ENCODE results near the gene EEF1G.

DNA sequence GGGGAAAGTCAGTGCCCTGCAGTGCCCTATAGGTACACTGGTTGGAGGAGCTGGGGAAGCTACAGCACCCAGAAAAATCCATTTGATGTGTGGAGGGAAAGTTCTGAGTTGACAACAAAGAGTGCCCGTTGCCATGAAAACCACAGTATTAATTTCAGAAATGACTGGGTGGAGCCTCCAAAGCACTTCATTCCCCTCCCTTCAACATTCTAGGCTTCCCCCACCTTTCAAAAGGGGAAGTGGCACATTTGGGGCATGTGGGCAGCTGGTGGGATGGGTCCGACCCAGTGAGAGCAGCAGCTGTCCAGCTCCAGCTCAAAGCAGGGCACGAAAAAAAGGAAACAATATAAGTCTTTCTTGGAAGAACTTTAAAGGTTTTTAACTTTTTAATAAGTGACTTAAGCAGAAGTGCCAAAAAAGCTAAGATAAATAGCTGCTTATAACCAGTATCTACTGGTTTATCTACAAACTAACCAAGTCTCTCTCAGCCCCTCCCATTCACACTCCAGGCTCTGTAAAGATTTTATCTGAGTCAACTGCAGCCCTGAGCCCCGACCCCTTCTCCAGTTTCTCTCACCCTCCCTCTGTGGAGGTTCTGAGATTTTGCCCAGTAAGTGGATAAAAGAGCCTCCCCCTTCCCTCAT, 18.1 kb downstream of the EEF1G start:
- TF ChIP-seq, protein P1, sequence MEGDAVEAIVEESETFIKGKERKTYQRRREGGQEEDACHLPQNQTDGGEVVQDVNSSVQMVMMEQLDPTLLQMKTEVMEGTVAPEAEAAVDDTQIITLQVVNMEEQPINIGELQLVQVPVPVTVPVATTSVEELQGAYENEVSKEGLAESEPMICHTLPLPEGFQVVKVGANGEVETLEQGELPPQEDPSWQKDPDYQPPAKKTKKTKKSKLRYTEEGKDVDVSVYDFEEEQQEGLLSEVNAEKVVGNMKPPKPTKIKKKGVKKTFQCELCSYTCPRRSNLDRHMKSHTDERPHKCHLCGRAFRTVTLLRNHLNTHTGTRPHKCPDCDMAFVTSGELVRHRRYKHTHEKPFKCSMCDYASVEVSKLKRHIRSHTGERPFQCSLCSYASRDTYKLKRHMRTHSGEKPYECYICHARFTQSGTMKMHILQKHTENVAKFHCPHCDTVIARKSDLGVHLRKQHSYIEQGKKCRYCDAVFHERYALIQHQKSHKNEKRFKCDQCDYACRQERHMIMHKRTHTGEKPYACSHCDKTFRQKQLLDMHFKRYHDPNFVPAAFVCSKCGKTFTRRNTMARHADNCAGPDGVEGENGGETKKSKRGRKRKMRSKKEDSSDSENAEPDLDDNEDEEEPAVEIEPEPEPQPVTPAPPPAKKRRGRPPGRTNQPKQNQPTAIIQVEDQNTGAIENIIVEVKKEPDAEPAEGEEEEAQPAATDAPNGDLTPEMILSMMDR (IDR thresholded peaks at IDR 0.05), result no peak
- TF ChIP-seq EP300 (IDR thresholded peaks at IDR 0.05), result peak in 1 of 2 donors; percentile 28
